Neural crest cell (in vitro differentiated cells): ENCODE data around the gene TBC1D10A. TPM values are rescaled to one million over a fixed set of nuclear protein-coding genes. Genes with fewer than 3 reads are reported as not detected.

Experiments used
- DNase-seq: peaks from one replicate; pipeline ENCODE4 v3.0.0; 2021; ENCODE audit warnings: low read depth, mixed read lengths, low spot score
- H3K27ac Mint-ChIP-seq: one replicate; pipeline ENCODE4 v1.8.0; 2021; ENCODE audit warnings: mild to moderate bottlenecking, mixed read lengths; ENCODE audit not compliant: unreplicated experiment
- H3K27me3 Mint-ChIP-seq: 2 replicates; pipeline ENCODE4 v1.8.0; 2021; ENCODE audit warnings: low read depth, mild to moderate bottlenecking, mixed read lengths
- H3K36me3 Mint-ChIP-seq: 2 replicates; pipeline ENCODE4 v1.8.0; 2021; ENCODE audit warnings: low read depth, mild to moderate bottlenecking, mixed read lengths
- H3K4me1 Mint-ChIP-seq: 2 replicates; pipeline ENCODE4 v1.8.0; 2021; ENCODE audit warnings: mixed read lengths
- H3K4me3 Mint-ChIP-seq: one replicate; pipeline ENCODE4 v1.8.0; 2021; ENCODE audit warnings: mild to moderate bottlenecking, mixed read lengths
- H3K9me3 Mint-ChIP-seq: 2 replicates; pipeline ENCODE4 v1.8.0; 2021; ENCODE audit warnings: mixed read lengths
- total RNA-seq: library from RNA; stranded (reverse); gene quantifications from 2 replicates; pipeline ENCODE4 v1.2.1, GENCODE V29; 2021
- TF ChIP-seq, protein P1 (sequence below): fragments of 200-600 bp; sonication (generic); conservative IDR thresholded peaks from 2 replicates; pipeline ENCODE4 v1.5.0; 2021; ENCODE audit warnings: antibody characterized with exemption, mild to moderate bottlenecking

The TBC1D10A gene
- total RNA-seq, 1 donor from 2014 or later: 8.5 TPM

DNA sequence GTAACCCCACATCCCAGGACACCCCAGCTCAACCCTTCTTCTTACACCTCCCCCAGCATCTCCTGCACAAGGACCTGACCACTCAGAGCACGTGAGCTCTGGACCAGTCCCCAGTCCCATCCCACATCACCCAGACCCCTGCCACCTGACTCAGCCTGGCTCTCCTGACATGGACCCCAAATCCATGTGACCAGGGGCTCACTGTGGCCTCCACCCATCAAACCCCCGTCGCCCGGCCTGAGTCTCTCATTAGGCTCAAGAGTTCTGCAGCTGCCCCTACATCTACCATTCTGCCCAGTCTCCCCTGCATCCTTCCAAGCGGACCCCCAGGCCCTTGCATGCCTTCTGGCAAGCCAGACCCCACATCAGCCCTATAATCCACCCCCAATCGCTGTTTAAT lies 78.3 kb downstream of the TBC1D10A start:
- TF ChIP-seq, protein P1, sequence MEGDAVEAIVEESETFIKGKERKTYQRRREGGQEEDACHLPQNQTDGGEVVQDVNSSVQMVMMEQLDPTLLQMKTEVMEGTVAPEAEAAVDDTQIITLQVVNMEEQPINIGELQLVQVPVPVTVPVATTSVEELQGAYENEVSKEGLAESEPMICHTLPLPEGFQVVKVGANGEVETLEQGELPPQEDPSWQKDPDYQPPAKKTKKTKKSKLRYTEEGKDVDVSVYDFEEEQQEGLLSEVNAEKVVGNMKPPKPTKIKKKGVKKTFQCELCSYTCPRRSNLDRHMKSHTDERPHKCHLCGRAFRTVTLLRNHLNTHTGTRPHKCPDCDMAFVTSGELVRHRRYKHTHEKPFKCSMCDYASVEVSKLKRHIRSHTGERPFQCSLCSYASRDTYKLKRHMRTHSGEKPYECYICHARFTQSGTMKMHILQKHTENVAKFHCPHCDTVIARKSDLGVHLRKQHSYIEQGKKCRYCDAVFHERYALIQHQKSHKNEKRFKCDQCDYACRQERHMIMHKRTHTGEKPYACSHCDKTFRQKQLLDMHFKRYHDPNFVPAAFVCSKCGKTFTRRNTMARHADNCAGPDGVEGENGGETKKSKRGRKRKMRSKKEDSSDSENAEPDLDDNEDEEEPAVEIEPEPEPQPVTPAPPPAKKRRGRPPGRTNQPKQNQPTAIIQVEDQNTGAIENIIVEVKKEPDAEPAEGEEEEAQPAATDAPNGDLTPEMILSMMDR: no peak
- peaks cover 71% of the 10 kb centered on the region for H3K27me3 Mint-ChIP-seq
- DNase-seq: no peak
- H3K9me3 Mint-ChIP-seq: no peaks in the 10 kb centered on the region
- H3K4me1 Mint-ChIP-seq: peaks cover 38% of the 10 kb centered on the region
- peak overlapping the region; percentile 47 for H3K4me3 Mint-ChIP-seq
- peak overlapping the region; percentile 62 for H3K27ac Mint-ChIP-seq
- no peaks in the 10 kb centered on the region for H3K36me3 Mint-ChIP-seq

DNA sequence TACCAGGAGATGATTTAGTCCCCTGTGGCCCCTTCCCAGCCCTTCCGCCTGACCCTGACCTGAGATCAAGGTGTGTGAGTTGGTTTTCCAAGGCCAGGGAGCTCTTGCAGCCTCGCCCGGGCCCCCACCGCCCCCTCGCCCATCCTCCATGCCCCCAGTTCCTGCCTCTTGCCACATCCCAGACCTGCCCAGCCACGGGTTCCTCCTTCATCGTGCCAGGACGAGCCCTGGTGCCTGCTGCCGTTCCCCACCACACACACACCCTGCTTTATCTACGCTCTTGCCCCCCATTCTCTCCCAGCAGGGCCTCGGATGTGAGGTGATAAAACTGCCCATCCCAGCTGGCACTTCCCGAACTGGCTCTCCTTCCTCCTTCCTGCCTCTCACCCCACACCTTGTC lies 78.8 kb downstream of the TBC1D10A start:
- Mint-ChIP-seq H3K4me1 (peaks cover 35% of the 10 kb centered on the region), H3K4me3 (no peak overlapping the region), H3K36me3 (no peaks in the 10 kb centered on the region), H3K27ac (no peak overlapping the region), H3K27me3 (peaks cover 69% of the 10 kb centered on the region), H3K9me3 (no peaks in the 10 kb centered on the region)
- TF ChIP-seq, protein P1: no peak
- DNase-seq: no peak

DNA sequence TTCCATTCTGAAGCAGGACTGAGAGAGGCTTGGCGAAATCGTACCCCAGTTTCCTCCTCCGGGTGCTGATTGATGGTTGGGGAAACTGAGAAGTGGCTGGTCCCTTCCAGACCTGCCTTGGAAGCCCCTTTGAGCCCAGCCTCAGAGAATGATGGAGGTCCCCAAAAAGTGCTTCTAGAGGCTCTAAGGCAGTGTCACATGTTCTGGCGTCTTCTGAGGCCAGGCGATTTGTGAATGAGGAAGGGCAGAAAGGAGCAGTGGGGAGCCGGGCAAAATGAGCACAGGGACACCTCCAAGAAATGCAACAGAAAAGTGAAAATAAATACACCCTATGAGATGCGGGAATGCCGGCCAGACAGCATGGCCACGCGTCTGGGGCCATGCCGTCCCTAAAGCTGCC lies 79.2 kb downstream of the TBC1D10A start:
- Mint-ChIP-seq H3K27me3 (peaks cover 65% of the 10 kb centered on the region), H3K4me1 (peaks cover 30% of the 10 kb centered on the region), H3K36me3 (no peaks in the 10 kb centered on the region), H3K27ac (no peak overlapping the region), H3K4me3 (no peak overlapping the region), H3K9me3 (no peaks in the 10 kb centered on the region)
- DNase-seq: no peak
- TF ChIP-seq, protein P1: no peak

DNA sequence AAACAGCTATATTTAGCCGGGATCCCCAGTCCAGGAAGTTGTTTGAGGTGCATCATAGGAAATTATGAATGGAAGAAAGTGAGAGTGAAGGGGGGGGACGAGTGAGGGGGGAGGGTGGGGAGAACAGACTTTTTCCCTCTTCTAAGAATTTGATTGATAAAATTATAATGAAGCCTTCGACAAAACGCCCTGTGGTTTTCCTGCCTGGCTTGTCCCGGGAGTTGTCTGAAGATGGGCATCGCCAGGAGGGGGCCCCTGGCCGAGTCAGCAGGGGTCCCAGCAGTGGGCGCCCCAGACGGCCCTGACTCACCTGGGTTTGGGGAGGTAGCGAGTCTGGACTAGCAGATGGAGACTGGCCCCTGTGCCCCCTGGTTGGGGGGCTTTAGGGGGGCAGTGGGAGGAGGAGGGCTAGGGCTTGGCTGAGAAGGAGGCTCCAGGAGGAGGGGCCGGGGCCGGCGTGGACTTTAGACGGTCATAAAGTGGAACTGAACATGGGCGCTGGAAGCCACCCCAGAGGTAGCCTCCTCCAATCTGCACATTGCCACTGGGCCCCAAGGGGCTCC lies 79.8 kb downstream of the TBC1D10A start:
- Mint-ChIP-seq H3K9me3 (no peaks in the 10 kb centered on the region), H3K27me3 (peaks cover 62% of the 10 kb centered on the region), H3K36me3 (no peaks in the 10 kb centered on the region), H3K27ac (no peak overlapping the region), H3K4me1 (peaks cover 26% of the 10 kb centered on the region), H3K4me3 (peak overlapping the region; percentile 31)
- TF ChIP-seq, protein P1: no peak
- DNase-seq: no peak

DNA sequence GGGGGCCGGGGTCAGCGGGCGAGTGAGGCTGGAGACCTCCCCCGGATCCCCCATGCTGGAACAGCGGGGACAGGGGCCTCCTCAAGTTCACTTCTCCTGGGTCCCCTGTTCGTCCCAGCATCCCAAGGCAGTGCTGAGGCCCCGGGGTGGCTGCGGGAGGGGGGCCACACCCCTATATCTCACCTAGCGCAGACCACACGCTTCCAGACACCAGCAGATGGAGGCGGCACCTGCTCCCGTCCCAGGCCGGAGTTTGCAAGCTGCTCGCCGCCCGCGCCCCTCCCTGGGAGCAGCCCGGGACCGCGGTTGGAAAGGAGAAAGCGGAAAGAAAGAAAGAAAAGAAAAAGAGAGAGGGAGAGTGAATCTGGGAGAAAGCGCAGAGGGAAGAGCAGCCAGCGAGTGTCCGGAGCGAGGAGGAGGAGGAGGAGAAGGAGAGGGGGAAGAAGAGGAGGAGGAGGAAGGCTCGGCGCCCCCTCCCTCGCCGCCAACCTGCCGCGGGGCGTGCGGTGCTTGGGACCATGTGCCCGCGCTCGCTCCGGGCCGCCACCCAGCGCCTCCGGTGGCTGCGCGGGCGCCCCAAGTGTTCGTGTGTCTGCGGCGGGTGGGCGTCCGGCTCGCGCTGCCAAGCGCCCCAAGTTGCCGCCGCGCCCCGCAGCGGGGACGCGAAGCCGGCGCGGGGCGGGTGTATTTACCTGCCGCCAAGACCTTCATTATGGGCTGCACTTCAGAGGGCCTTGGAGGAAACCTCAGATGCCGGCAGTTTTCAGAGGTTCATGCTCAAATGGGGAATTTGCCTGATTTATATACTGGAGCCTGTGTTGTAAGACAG lies 80.5 kb downstream of the TBC1D10A start, which contains the start of gene LIF:
TSS of gene LIF (minus strand) at position 775 of the 829 bp plus-strand sequence. CDS start at position 711, 64 bp downstream.
- no peak for DNase-seq
- Mint-ChIP-seq H3K27ac (no peak within 1 kb of the TSS), H3K4me3 (peak within 1 kb of the TSS; percentile 84), H3K36me3 (no peaks in the 10 kb centered on the region), H3K27me3 (peaks cover 58% of the 10 kb centered on the region), H3K4me1 (peaks cover 21% of the 10 kb centered on the region), H3K9me3 (no peaks in the 10 kb centered on the region)
- TF ChIP-seq, protein P1: no peak
